GM10248 (cell line): Measurements from ENCODE around the gene PROSER2.
"Not testable (repeated sequence)": the region's sequence is repeated elsewhere in the genome, so short reads cannot be mapped to it uniquely, and the experiment has no call there.

Experiments used
- CTCF ChIA-PET: fragments of 300-600 bp; sonication (Branson Sonifier 250); formaldehyde crosslinking; extraction: SDS; loops from one replicate; lab custom pipeline; 2021; ENCODE audit warnings: antibody characterized with exemption; lab: Yijun Ruan, JAX
- POLR2A ChIA-PET: fragments of 350-650 bp; sonication (Branson Sonifier 250); formaldehyde crosslinking; extraction: SDS; loops from one replicate; lab custom pipeline; 2020; ENCODE audit warnings: antibody characterized with exemption; lab: Yijun Ruan, JAX
- DNase-seq: peaks from one replicate; pipeline ENCODE4 v3.0.0; 2012; ENCODE audit errors: extremely low spot score
- TF ChIP-seq, protein P1 (sequence below): IDR thresholded peaks from 2 replicates; pipeline ENCODE4 v1.5.1; 2012; ENCODE audit warnings: mild to moderate bottlenecking, low read depth; ENCODE audit errors: extremely low read depth, missing control alignments, control extremely low read depth

The PROSER2 gene

GRCh38 chr10:11845113-11845512, 22.0 kb downstream of the PROSER2 start:
- ChIA-PET CTCF (interaction anchor here (1.5 to 2.0 kb wide), 2 partner anchors 8 to 25 kb away, joined by 5 to 9 read pairs; no protein-coding TSS in a partner anchor), POLR2A (no interaction called here)
- TF ChIP-seq, protein P1, sequence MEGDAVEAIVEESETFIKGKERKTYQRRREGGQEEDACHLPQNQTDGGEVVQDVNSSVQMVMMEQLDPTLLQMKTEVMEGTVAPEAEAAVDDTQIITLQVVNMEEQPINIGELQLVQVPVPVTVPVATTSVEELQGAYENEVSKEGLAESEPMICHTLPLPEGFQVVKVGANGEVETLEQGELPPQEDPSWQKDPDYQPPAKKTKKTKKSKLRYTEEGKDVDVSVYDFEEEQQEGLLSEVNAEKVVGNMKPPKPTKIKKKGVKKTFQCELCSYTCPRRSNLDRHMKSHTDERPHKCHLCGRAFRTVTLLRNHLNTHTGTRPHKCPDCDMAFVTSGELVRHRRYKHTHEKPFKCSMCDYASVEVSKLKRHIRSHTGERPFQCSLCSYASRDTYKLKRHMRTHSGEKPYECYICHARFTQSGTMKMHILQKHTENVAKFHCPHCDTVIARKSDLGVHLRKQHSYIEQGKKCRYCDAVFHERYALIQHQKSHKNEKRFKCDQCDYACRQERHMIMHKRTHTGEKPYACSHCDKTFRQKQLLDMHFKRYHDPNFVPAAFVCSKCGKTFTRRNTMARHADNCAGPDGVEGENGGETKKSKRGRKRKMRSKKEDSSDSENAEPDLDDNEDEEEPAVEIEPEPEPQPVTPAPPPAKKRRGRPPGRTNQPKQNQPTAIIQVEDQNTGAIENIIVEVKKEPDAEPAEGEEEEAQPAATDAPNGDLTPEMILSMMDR, result no peak

DNA sequence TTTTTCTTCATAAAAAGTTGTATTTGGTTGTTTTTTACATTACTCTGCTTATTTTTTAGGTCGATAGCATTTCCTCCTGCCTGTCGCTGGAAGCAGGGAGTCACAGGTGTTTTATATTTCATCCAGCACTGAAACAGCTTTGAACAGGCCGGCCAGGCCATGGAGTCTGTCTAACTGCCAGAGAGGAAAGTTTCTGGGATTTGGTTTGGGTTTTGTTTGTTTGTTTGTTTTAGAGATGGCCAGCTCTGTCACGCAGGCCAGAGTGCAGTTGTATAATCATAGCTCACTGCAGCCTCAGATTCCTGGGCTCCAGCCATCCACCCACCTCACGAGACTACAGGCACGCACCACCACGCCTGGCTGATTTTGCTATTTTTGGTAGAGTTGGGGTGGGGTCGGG, 23.4 kb downstream of the PROSER2 start:
- POLR2A ChIA-PET, result no interaction called here
- CTCF ChIA-PET, result interaction anchor here (1.5 to 2.0 kb wide), 2 partner anchors 10 to 26 kb away, joined by 5 to 9 read pairs; no protein-coding TSS in a partner anchor
- TF ChIP-seq, protein P1, result no peak
- no peak for DNase-seq

More at GRCh38 chr10:11845113-11845512, 22.0 kb downstream of the PROSER2 start:
- DNase-seq, result no peak

- DNase-seq, result no peak
- POLR2A ChIA-PET, result no interaction called here
- CTCF ChIA-PET, result interaction anchor here (1.4 kb wide), 1 partner anchor 29 kb away, joined by 3 read pairs; no protein-coding TSS in a partner anchor
- TF ChIP-seq, protein P1, result no peak
Observed at GRCh38 chr10:11849277-11849676, 26.1 kb downstream of the PROSER2 start.

GRCh38 chr10:11849911-11850310, 26.8 kb downstream of the PROSER2 start:
- no peak for DNase-seq
- ChIA-PET CTCF (interaction anchor here (1.4 kb wide), 1 partner anchor 30 kb away, joined by 3 read pairs; no protein-coding TSS in a partner anchor), POLR2A (no interaction called here)
- TF ChIP-seq, protein P1, result no peak

DNA sequence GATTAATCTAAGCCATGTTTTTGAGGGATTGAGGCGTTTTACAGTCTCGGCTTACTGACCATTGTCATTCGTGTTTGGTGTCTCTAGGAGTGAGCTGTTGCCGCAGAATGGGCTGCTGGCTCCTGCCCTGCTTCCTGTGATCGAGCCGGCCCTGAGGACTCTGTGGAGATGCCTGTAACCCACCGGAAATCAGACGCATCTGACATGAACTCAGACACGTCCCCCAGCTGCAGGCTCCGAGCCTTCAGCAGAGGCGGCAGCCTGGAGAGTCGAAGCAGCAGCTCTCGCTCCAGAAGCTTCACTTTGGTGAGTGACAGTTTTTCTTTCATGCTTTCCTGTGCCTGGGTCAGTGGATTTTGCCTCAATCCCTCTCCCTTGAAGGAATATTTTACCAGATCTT, 28.8 kb downstream of the PROSER2 start:
- POLR2A ChIA-PET, result interaction anchor here (0.8 kb wide), 1 partner anchor 39 kb away, joined by 3 read pairs; no protein-coding TSS in a partner anchor
- TF ChIP-seq, protein P1, result no peak
- DNase-seq, result no peak
- CTCF ChIA-PET, result interaction anchor here (1.1 to 1.3 kb wide), 2 partner anchors 11 to 26 kb away, joined by 3 read pairs; no protein-coding TSS in a partner anchor

DNA sequence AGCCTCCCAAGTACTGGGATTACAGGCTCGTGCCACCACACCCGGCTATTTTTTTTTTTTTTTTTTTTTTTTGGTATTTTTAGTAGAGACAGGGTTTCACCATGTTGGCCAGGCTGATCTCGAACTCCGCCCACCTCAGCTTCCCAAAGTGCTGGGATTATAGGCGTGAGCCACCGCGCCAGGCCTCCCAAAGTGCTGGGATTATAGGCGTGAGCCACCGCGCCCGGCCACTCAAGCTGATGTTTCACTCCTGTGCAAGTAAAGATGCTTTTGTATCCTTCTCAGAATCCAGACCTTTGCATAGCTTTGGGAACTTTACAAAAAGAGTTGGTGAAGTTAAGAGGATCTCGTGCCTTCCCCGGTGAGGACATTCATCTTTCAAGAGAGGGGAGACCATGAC, 29.5 kb downstream of the PROSER2 start:
- DNase-seq, POLR2A ChIA-PET: not testable (repeated sequence)
- CTCF ChIA-PET, result interaction anchor here (0.8 to 1.1 kb wide), 2 partner anchors 10 to 16 kb away, joined by 3 read pairs; no protein-coding TSS in a partner anchor

- ChIA-PET POLR2A (no interaction called here), CTCF (interaction anchor here (0.8 kb wide), 1 partner anchor 17 kb away, joined by 3 read pairs; no protein-coding TSS in a partner anchor)
- TF ChIP-seq, protein P1, result no peak
- no peak for DNase-seq
Observed at GRCh38 chr10:11853468-11853867, 30.3 kb downstream of the PROSER2 start.
